ENCODE data around the gene TLCD1. TPM values are rescaled to one million over a fixed set of nuclear protein-coding genes. Genes with fewer than 3 reads are reported as not detected.

Gene TLCD1
- total and polyA plus RNA-seq, 2 of the 8 experiments (the other 6 are each of a cell fraction or from before 2014, with no cell fraction given), result 40.7 to 128 TPM

DNA sequence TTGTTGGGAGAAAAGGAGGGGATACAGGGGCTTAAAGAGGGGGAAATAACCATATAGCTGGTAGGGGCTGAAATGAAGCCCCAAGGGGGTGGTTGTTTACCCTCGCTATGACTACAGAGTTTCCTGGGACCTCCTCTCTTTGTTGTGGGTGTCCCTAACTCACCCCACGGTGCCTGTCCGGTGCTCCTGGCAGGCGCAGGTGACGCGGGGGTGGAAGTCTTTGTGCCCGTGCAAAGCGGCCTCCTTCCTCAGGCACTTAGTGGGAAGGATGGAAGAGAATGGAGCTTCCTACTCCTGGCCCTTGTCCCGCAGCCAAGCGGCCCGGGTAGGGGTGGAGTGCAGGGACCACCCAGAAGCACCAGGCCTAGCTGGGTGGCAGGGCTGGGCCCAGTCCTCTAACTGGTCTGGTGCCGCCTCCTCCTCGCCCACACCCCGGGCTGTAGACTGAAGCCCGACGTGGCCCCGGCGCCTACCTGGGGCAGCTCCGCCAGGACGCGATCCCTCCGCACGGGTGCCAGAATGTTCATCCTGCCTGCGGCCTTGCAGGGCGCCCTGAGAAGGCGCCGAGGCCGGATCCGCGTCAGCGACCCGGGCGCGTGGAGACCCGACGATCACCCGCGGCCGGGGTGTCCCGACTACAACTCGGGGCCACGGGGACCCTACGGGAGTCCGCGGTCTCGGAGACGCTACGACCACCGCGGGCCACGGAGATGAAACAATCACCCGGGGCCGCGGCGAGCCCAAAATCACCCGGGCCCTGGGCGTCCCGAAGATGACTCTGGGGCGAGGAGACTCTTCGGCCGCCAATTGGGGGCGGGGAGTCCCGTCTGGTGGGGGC, 9.1 kb downstream of the TLCD1 start:
- peak overlapping the region; percentile 79 for H4K91ac ChIP-seq (replicated peaks; ENCODE audit: insufficient read length, low read length)
- peak overlapping the region; percentile 90; the same call in 1 of the 2 replicates for H4K8ac ChIP-seq (ENCODE audit: extremely low read depth, insufficient read depth, low read length)
- peak overlapping the region; percentile 87; the same call in 1 of the 2 replicates for H2BK5ac ChIP-seq (ENCODE audit: low read depth, low read length)
- H2BK120ac ChIP-seq (replicated peaks; ENCODE audit: low read depth, low read length), result no peak overlapping the region
- H3K4ac ChIP-seq (replicated peaks; ENCODE audit: insufficient read length, low read depth, low read length), result no peak overlapping the region
- peak overlapping the region; percentile 86 to 87 for H3K4me2 ChIP-seq (ENCODE audit: insufficient read depth in 1 of 2, low read depth in 2 of 2, low read length in 2 of 2)
- H3K27me3 ChIP-seq (replicated peaks in 1 of 4; ENCODE audit: control insufficient read depth in 3 of 4, extremely low read depth in 1 of 4, insufficient read depth in 3 of 4, low read length in 3 of 4), result no peaks in the 10 kb centered on the region
- H2AK5ac ChIP-seq (ENCODE audit: low read depth, low read length), result peak overlapping the region; percentile 76; the same call in 1 of the 2 replicates
- H2BK12ac ChIP-seq (ENCODE audit: low read depth, low read length), result no peak overlapping the region; the same call in 1 of the 2 replicates
- peaks cover 13% of the 10 kb centered on the region; the same call in 1 of the 2 replicates for H3K79me1 ChIP-seq (ENCODE audit: low read depth, low read length)
- FAIRE-seq (no peak), DNase-seq (ENCODE audit: low read depth in 1 of 2, low spot score in 2 of 2) (no peak)
- H3K56ac ChIP-seq (replicated peaks; ENCODE audit: insufficient read length, low read depth, low read length), result peak overlapping the region; percentile 74
- H3K79me2 ChIP-seq (ENCODE audit: control insufficient read depth in 1 of 2, insufficient read depth in 2 of 2, low read length in 2 of 2), result peaks cover 8 to 40% of the 10 kb centered on the region in 2 experiments
- H2BK20ac ChIP-seq (ENCODE audit: low read length), result no peak overlapping the region
- no peaks in the 10 kb centered on the region for H3K9me3 ChIP-seq (ENCODE audit: insufficient read depth in 2 of 2, low read depth in 1 of 2, low read length in 1 of 2)
- WGBS, 2 experiments (ENCODE audit: extremely low coverage in 1 of 2, insufficient coverage in 1 of 2, insufficient read length in 1 of 2, insufficient replicate concordance in 2 of 2, low coverage in 1 of 2, low lambda C conversion rate in 2 of 2, missing lambda C conversion rate in 1 of 2), result 2% methylated on average over 58 of the region's 63 CpGs; no CpG with 5 or more reads in 1 of the 2 experiments
- H3K18ac ChIP-seq (ENCODE audit: extremely low read depth, low read length), result peak overlapping the region; percentile 88
- TF ChIP-seq HDAC2 (IDR thresholded peaks at IDR 0.05; ENCODE audit: borderline replicate concordance in 1 of 2, low read depth in 2 of 2, low read length in 2 of 2) (peak in 1 of 2 experiments; percentile 20; a peak in 1 of 4 replicates), KDM4A (IDR thresholded peaks at IDR 0.05; ENCODE audit: low read depth, low read length, severe bottlenecking) (peak; percentile 48), POLR2A (IDR thresholded peaks at IDR 0.05; ENCODE audit: control extremely low read depth in 1 of 2, low read depth in 2 of 2, low read length in 2 of 2) (no peak; a peak in 1 of 3 replicates)
- CTCF ChIA-PET (ENCODE audit: partially characterized antibody), result interaction anchor here (0.6 to 2.9 kb wide), 10 partner anchors 8 to 185 kb away, joined by 3 to 20 read pairs (median 4); partner anchors contain the start of gene TLCD1
- H2BK15ac ChIP-seq (ENCODE audit: low read length), result peak overlapping the region; percentile 88; the same call in 1 of the 2 replicates
- H4K20me1 ChIP-seq (replicated peaks in 1 of 2; ENCODE audit: control insufficient read depth in 1 of 2, insufficient read depth in 2 of 2, low read length in 2 of 2), result peaks cover 0 to 18% of the 10 kb centered on the region in 2 experiments
- H3K4me1 ChIP-seq (replicated peaks in 1 of 4; ENCODE audit: control insufficient read depth in 3 of 4, insufficient read depth in 4 of 4, low read length in 3 of 4), result peaks cover 5 to 15% (median 10%) of the 10 kb centered on the region in 4 experiments; a peak in 6 of 7 replicates
- POLR2A ChIA-PET (ENCODE audit: partially characterized antibody), result interaction anchor here (0.7 to 10.5 kb wide), 13 partner anchors 7 to 1192 kb away, joined by 3 to 258 read pairs (median 4); partner anchors contain the start of genes NEK8, PHF12, RPL23A and TLCD1
- peak overlapping the region; percentile 77 for H3K27ac ChIP-seq (ENCODE audit: low read depth, low read length)
- peaks cover 11 to 36% (median 24%) of the 10 kb centered on the region in 4 experiments; a peak in 7 of 8 replicates for H3K36me3 ChIP-seq (ENCODE audit: control insufficient read depth in 2 of 4, insufficient read depth in 4 of 4, low read length in 3 of 4)
- H3K4me3 ChIP-seq (ENCODE audit: extremely low read depth in 1 of 4, insufficient read depth in 2 of 4, low read depth in 3 of 4, low read length in 4 of 4), result peak overlapping the region; percentile 88 to 99 (median 96)
- peaks cover 25% of the 10 kb centered on the region for H3K23me2 ChIP-seq (ENCODE audit: low read depth, low read length)
- H3K9ac ChIP-seq (replicated peaks in 1 of 4; ENCODE audit: extremely low read depth in 1 of 4, low read depth in 3 of 4, low read length in 3 of 4), result peak overlapping the region; percentile 74 to 92 (median 80)
- H3K14ac ChIP-seq (ENCODE audit: insufficient read length), result no peak overlapping the region
- H2AFZ ChIP-seq (ENCODE audit: low read length), result no peak overlapping the region; the same call in 1 of the 2 replicates
- H4K5ac ChIP-seq (ENCODE audit: insufficient read length, low read depth, low read length), result peak overlapping the region; percentile 26
- H3K23ac ChIP-seq (ENCODE audit: insufficient read length), result no peak overlapping the region
